GM23338 (cell line): ENCODE data around the gene DYSF. TPM values are rescaled to one million over a fixed set of nuclear protein-coding genes. Genes with fewer than 3 reads are reported as not detected.

ENCODE experiments used
- ATAC-seq: fragments of 200-7000 bp; cut with Tn5 transposase; 3 replicates; pipeline ENCODE4 v1.9.1; 2020
- DNase-seq: peaks from one replicate; pipeline ENCODE4 v3.0.0-alpha.2; 2015; ENCODE audit warnings: low spot score
- H2AFZ ChIP-seq: fragments of 200-600 bp; sonication (generic); 2 replicates; pipeline ENCODE4 v1.8.0; 2016; ENCODE audit warnings: antibody characterized with exemption, mild to moderate bottlenecking, moderate library complexity
- H3F3A ChIP-seq: fragments of 200-600 bp; sonication (generic); replicated peaks from 2 replicates; pipeline ENCODE4 v1.8.0; 2017; ENCODE audit warnings: antibody characterized with exemption, mixed run types, low read depth
- H3K27ac ChIP-seq: fragments of 200-600 bp; sonication (generic); 2 replicates; pipeline ENCODE4 v1.6.1; 2016; ENCODE audit warnings: low read depth
- H3K27me3 ChIP-seq: fragments of 200-600 bp; sonication (generic); 2 replicates; pipeline ENCODE4 v1.8.0; 2016; ENCODE audit warnings: mild to moderate bottlenecking, mixed run types, moderate library complexity; ENCODE audit not compliant: insufficient read depth
- H3K36me3 ChIP-seq: fragments of 200-600 bp; sonication (generic); 2 replicates; pipeline ENCODE4 v1.8.0; 2016; ENCODE audit warnings: mild to moderate bottlenecking; ENCODE audit not compliant: insufficient read depth
- H3K4me1 ChIP-seq: fragments of 200-600 bp; sonication (generic); 2 replicates; pipeline ENCODE4 v1.8.0; 2016; ENCODE audit warnings: mild to moderate bottlenecking, moderate library complexity; ENCODE audit not compliant: insufficient read depth
- H3K4me2 ChIP-seq: fragments of 200-600 bp; sonication (generic); 2 replicates; pipeline ENCODE4 v1.7.1; 2017; ENCODE audit warnings: mixed run types
- H3K4me3 ChIP-seq: fragments of 200-600 bp; sonication (generic); 2 replicates; pipeline ENCODE4 v1.6.1; 2016; ENCODE audit warnings: mixed run types
- H3K79me2 ChIP-seq: fragments of 200-600 bp; sonication (generic); replicated peaks from 2 replicates; pipeline ENCODE4 v1.8.0; 2017; ENCODE audit warnings: mild to moderate bottlenecking; ENCODE audit not compliant: insufficient read depth
- H3K9me2 ChIP-seq: fragments of 200-600 bp; sonication (generic); 2 replicates; pipeline ENCODE4 v1.8.0; 2017; ENCODE audit not compliant: insufficient read depth
- H4K20me1 ChIP-seq: fragments of 200-600 bp; sonication (generic); replicated peaks from 2 replicates; pipeline ENCODE4 v1.8.0; 2017; ENCODE audit warnings: mild to moderate bottlenecking; ENCODE audit not compliant: insufficient read depth
- H3K27ac Mint-ChIP-seq: 2 replicates; pipeline ENCODE4 v1.8.0; 2020; ENCODE audit warnings: inconsistent platforms, mild to moderate bottlenecking, moderate library complexity, mixed read lengths
- H3K27me3 Mint-ChIP-seq: 3 replicates; pipeline ENCODE4 v1.8.0; 2022; ENCODE audit warnings: low read depth, mild to moderate bottlenecking, moderate library complexity, mixed read lengths, inconsistent platforms; ENCODE audit not compliant: insufficient read depth, poor library complexity
- H3K36me3 Mint-ChIP-seq: 3 replicates; pipeline ENCODE4 v1.8.0; 2021; ENCODE audit warnings: low read depth, mild to moderate bottlenecking, inconsistent platforms, moderate library complexity, mixed read lengths
- H3K4me1 Mint-ChIP-seq: 3 replicates; pipeline ENCODE4 v1.8.0; 2020; ENCODE audit warnings: mild to moderate bottlenecking, inconsistent platforms, mixed read lengths
- H3K4me3 Mint-ChIP-seq: 3 replicates; pipeline ENCODE4 v1.8.0; 2021; ENCODE audit warnings: moderate library complexity, mild to moderate bottlenecking, inconsistent platforms, mixed read lengths
- H3K9me3 Mint-ChIP-seq: 3 replicates; pipeline ENCODE4 v1.8.0; 2020; ENCODE audit warnings: moderate library complexity, mild to moderate bottlenecking, inconsistent platforms, mixed read lengths
- CREB1 ChIP-seq: fragments of 250-450 bp; sonication (Bioruptor Pico); IDR thresholded peaks from 2 replicates; pipeline ENCODE4 v1.5.0; 2020; ENCODE audit warnings: low read depth, mild to moderate bottlenecking, moderate library complexity
- EZH2 ChIP-seq: fragments of 200-600 bp; sonication (generic); IDR thresholded peaks from one replicate; pipeline ENCODE4 v1.8.0; 2017; ENCODE audit warnings: antibody characterized with exemption, mild to moderate bottlenecking, low read depth; ENCODE audit not compliant: unreplicated experiment
- EZH2phosphoT487 ChIP-seq: fragments of 200-600 bp; sonication (generic); IDR thresholded peaks from one replicate; pipeline ENCODE4 v1.8.1; 2018; ENCODE audit warnings: antibody characterized with exemption; ENCODE audit not compliant: unreplicated experiment
- JUNB ChIP-seq: IDR thresholded peaks from one replicate; pipeline ENCODE4 v1.6.1; 2016; ENCODE audit warnings: antibody characterized with exemption; ENCODE audit not compliant: unreplicated experiment
- NANOG ChIP-seq: IDR thresholded peaks from 2 replicates; pipeline ENCODE4 v1.6.1; 2016; ENCODE audit warnings: antibody characterized with exemption, borderline replicate concordance
- POLR2AphosphoS5 ChIP-seq: IDR thresholded peaks from 2 replicates; pipeline ENCODE4 v1.6.1; 2016; ENCODE audit warnings: antibody characterized with exemption, low read depth
- STAT1 ChIP-seq: IDR thresholded peaks from one replicate; pipeline ENCODE4 v1.6.1; 2016; ENCODE audit warnings: antibody characterized with exemption; ENCODE audit not compliant: unreplicated experiment
- ZNF114 ChIP-seq: fragments of 250-450 bp; sonication (Bioruptor Pico); IDR thresholded peaks from 2 replicates; pipeline ENCODE4 v1.5.0; 2020; ENCODE audit warnings: mild to moderate bottlenecking, moderate library complexity
- ZNF331 ChIP-seq: fragments of 250-450 bp; sonication (Bioruptor Pico); IDR thresholded peaks from 2 replicates; pipeline ENCODE4 v1.5.0; 2020; ENCODE audit warnings: low read depth, mild to moderate bottlenecking, moderate library complexity
- polyA plus RNA-seq: library from polyadenylated mRNA; unstranded; fragments of >200 nt; fragmentation: Nextera tagmentation; extraction: Ambion mirVana; gene quantifications from 2 replicates; pipeline ENCODE4 v1.2.1, GENCODE V29; 2016
- total RNA-seq: library from RNA; depleted of rRNA; stranded (reverse); fragments of >200 nt; shearing (Covaris generic); gene quantifications from 2 replicates; pipeline ENCODE4 v1.2.3, GENCODE V29; 2014
- TF ChIP-seq, protein P1 (sequence below): fragments of 250-450 bp; sonication (Bioruptor Pico); IDR thresholded peaks from 2 replicates; pipeline ENCODE4 v1.5.0; 2020; ENCODE audit warnings: mild to moderate bottlenecking, moderate library complexity
- TF ChIP-seq, protein P2 (sequence below): IDR thresholded peaks from 2 replicates; pipeline ENCODE4 v1.6.1; 2016; ENCODE audit warnings: antibody characterized with exemption
- TF ChIP-seq, protein P3 (sequence below), 2 experiments: fragments of 200-600 bp in 1 of 2; sonication (generic) in 1 of 2; conservative IDR thresholded peaks; 2 replicates each; pipeline versions ENCODE4 v1.5.1 to v1.6.1; 2016 to 2017; ENCODE audit warnings: antibody characterized with exemption in 2 of 2, low read depth in 2 of 2, mild to moderate bottlenecking in 2 of 2, moderate library complexity in 1 of 2
- TF ChIP-seq, protein P4 (sequence below): IDR thresholded peaks from one replicate; pipeline ENCODE4 v1.6.1; 2018; ENCODE audit warnings: antibody characterized with exemption; ENCODE audit not compliant: unreplicated experiment

DYSF gene
- total and polyA plus RNA-seq, 2 experiments from 2014 or later = 7.3 to 21.3 TPM

DNA sequence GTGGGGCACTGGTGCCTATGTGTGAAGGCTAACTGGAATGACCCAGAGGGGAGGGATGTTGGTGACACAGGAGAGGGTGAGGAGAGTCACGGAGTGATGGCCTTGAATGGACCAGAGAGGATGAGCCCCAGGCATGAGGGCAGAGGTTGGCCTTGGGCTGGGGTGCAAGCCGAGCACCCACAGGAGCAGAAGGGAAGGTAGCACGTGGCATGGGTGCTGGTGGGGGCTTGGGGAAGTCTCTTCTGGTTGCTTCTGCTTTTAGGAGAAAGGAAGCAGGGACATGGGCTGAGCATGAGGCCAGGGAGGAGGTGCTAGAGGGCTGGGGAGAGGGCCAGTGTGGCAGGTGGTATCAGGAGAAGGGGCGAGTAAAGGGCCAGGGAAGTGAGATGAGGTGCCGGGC is 183.8 kb downstream of the DYSF start:
- no peak overlapping the region for H3K27ac ChIP-seq
- Mint-ChIP-seq H3K36me3 (no peaks in the 10 kb centered on the region), H3K27me3 (no peaks in the 10 kb centered on the region), H3K4me1 (peaks cover 2% of the 10 kb centered on the region; the same call in 1 of the 3 replicates), H3K9me3 (no peaks in the 10 kb centered on the region), H3K27ac (no peak overlapping the region), H3K4me3 (no peak overlapping the region)
- no peaks in the 10 kb centered on the region for H3K27me3 ChIP-seq
- no peaks in the 10 kb centered on the region for H3K36me3 ChIP-seq
- DNase-seq (no peak), ATAC-seq (no peak)
- H2AFZ ChIP-seq = no peak overlapping the region
- TF ChIP-seq, protein P1, sequence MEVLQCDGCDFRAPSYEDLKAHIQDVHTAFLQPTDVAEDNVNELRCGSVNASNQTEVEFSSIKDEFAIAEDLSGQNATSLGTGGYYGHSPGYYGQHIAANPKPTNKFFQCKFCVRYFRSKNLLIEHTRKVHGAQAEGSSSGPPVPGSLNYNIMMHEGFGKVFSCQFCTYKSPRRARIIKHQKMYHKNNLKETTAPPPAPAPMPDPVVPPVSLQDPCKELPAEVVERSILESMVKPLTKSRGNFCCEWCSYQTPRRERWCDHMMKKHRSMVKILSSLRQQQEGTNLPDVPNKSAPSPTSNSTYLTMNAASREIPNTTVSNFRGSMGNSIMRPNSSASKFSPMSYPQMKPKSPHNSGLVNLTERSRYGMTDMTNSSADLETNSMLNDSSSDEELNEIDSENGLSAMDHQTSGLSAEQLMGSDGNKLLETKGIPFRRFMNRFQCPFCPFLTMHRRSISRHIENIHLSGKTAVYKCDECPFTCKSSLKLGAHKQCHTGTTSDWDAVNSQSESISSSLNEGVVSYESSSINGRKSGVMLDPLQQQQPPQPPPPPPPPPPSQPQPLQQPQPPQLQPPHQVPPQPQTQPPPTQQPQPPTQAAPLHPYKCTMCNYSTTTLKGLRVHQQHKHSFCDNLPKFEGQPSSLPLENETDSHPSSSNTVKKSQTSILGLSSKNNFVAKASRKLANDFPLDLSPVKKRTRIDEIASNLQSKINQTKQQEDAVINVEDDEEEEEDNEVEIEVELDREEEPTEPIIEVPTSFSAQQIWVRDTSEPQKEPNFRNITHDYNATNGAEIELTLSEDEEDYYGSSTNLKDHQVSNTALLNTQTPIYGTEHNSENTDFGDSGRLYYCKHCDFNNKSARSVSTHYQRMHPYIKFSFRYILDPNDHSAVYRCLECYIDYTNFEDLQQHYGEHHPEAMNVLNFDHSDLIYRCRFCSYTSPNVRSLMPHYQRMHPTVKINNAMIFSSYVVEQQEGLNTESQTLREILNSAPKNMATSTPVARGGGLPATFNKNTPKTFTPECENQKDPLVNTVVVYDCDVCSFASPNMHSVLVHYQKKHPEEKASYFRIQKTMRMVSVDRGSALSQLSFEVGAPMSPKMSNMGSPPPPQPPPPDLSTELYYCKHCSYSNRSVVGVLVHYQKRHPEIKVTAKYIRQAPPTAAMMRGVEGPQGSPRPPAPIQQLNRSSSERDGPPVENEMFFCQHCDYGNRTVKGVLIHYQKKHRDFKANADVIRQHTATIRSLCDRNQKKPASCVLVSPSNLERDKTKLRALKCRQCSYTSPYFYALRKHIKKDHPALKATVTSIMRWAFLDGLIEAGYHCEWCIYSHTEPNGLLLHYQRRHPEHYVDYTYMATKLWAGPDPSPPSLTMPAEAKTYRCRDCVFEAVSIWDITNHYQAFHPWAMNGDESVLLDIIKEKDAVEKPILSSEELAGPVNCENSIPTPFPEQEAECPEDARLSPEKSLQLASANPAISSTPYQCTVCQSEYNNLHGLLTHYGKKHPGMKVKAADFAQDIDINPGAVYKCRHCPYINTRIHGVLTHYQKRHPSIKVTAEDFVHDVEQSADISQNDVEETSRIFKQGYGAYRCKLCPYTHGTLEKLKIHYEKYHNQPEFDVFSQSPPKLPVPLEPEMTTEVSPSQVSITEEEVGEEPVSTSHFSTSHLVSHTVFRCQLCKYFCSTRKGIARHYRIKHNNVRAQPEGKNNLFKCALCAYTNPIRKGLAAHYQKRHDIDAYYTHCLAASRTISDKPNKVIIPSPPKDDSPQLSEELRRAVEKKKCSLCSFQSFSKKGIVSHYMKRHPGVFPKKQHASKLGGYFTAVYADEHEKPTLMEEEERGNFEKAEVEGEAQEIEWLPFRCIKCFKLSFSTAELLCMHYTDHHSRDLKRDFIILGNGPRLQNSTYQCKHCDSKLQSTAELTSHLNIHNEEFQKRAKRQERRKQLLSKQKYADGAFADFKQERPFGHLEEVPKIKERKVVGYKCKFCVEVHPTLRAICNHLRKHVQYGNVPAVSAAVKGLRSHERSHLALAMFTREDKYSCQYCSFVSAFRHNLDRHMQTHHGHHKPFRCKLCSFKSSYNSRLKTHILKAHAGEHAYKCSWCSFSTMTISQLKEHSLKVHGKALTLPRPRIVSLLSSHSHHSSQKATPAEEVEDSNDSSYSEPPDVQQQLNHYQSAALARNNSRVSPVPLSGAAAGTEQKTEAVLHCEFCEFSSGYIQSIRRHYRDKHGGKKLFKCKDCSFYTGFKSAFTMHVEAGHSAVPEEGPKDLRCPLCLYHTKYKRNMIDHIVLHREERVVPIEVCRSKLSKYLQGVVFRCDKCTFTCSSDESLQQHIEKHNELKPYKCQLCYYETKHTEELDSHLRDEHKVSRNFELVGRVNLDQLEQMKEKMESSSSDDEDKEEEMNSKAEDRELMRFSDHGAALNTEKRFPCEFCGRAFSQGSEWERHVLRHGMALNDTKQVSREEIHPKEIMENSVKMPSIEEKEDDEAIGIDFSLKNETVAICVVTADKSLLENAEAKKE = no peak
- TF ChIP-seq JUNB (no peak), CREB1 (CRISPR knock-in tag) (no peak), ZNF331 (CRISPR knock-in tag) (no peak), EZH2 (no peak), STAT1 (no peak), ZNF114 (CRISPR knock-in tag) (no peak), POLR2AphosphoS5 (no peak), NANOG (no peak), EZH2phosphoT487 (no peak)
- TF ChIP-seq, protein P2, sequence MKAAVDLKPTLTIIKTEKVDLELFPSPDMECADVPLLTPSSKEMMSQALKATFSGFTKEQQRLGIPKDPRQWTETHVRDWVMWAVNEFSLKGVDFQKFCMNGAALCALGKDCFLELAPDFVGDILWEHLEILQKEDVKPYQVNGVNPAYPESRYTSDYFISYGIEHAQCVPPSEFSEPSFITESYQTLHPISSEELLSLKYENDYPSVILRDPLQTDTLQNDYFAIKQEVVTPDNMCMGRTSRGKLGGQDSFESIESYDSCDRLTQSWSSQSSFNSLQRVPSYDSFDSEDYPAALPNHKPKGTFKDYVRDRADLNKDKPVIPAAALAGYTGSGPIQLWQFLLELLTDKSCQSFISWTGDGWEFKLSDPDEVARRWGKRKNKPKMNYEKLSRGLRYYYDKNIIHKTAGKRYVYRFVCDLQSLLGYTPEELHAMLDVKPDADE = no peak
- TF ChIP-seq, protein P3, sequence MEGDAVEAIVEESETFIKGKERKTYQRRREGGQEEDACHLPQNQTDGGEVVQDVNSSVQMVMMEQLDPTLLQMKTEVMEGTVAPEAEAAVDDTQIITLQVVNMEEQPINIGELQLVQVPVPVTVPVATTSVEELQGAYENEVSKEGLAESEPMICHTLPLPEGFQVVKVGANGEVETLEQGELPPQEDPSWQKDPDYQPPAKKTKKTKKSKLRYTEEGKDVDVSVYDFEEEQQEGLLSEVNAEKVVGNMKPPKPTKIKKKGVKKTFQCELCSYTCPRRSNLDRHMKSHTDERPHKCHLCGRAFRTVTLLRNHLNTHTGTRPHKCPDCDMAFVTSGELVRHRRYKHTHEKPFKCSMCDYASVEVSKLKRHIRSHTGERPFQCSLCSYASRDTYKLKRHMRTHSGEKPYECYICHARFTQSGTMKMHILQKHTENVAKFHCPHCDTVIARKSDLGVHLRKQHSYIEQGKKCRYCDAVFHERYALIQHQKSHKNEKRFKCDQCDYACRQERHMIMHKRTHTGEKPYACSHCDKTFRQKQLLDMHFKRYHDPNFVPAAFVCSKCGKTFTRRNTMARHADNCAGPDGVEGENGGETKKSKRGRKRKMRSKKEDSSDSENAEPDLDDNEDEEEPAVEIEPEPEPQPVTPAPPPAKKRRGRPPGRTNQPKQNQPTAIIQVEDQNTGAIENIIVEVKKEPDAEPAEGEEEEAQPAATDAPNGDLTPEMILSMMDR (conservative IDR thresholded peaks at IDR 0.05; ENCODE audit: low read depth in 2 of 2) = no peak
- TF ChIP-seq, protein P4, sequence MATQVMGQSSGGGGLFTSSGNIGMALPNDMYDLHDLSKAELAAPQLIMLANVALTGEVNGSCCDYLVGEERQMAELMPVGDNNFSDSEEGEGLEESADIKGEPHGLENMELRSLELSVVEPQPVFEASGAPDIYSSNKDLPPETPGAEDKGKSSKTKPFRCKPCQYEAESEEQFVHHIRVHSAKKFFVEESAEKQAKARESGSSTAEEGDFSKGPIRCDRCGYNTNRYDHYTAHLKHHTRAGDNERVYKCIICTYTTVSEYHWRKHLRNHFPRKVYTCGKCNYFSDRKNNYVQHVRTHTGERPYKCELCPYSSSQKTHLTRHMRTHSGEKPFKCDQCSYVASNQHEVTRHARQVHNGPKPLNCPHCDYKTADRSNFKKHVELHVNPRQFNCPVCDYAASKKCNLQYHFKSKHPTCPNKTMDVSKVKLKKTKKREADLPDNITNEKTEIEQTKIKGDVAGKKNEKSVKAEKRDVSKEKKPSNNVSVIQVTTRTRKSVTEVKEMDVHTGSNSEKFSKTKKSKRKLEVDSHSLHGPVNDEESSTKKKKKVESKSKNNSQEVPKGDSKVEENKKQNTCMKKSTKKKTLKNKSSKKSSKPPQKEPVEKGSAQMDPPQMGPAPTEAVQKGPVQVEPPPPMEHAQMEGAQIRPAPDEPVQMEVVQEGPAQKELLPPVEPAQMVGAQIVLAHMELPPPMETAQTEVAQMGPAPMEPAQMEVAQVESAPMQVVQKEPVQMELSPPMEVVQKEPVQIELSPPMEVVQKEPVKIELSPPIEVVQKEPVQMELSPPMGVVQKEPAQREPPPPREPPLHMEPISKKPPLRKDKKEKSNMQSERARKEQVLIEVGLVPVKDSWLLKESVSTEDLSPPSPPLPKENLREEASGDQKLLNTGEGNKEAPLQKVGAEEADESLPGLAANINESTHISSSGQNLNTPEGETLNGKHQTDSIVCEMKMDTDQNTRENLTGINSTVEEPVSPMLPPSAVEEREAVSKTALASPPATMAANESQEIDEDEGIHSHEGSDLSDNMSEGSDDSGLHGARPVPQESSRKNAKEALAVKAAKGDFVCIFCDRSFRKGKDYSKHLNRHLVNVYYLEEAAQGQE = no peak
- no peak overlapping the region for H3K4me3 ChIP-seq
- 0 out of 2 replicates have a peak, but pooled peaks cover 3% of the 10 kb centered on the region for H3K9me2 ChIP-seq
- H3K4me2 ChIP-seq = no peak overlapping the region
- H3F3A ChIP-seq = no peaks in the 10 kb centered on the region
- H3K4me1 ChIP-seq = no peaks in the 10 kb centered on the region
- no peaks in the 10 kb centered on the region for H4K20me1 ChIP-seq
- no peaks in the 10 kb centered on the region for H3K79me2 ChIP-seq
